NCI-H1417 (cell line): ENCODE data around the gene GTF2A1L.
"Not testable (repeated sequence)": the region's sequence is repeated elsewhere in the genome, so short reads cannot be mapped to it uniquely, and the experiment has no call there.

ENCODE experiments used
- DNase-seq, 3 experiments: peaks; one replicate each; lab custom pipeline; 2025; lab: John Stamatoyannopoulos, UW

The GTF2A1L gene

DNA sequence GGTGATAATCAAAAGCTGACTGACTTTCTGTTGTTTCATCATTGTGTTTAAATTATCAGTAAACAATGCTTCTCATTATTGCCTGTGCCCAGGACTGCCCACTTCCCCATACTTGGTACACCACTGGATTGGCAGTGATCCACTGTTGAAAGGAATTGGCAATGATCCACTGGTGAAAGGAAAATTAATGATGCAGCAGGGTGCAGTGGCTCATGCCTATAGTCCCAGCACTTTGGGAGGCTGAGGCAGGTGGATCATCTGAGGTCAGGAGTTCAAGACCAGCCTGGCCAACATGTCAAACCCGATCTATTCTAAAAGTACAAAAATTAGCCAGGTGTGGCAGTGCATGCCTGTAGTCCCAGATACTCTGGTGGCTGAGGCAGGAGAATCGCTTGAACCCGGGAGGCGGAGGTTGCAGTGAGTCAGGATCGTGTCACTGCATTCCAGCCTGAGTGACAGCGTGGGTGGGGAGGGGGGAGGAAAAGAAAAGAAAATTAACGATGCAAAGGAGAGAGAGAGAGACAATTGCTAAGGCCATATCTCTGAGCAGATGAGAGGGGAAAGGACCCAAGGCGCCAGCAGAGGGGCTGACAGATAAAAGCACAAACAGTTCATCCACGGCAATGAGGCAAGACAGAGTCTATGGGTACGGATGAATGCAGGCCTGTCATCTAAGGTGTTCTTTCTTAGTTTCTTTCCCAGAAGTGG is 10.2 kb upstream of the GTF2A1L start:
- no peak for DNase-seq

DNA sequence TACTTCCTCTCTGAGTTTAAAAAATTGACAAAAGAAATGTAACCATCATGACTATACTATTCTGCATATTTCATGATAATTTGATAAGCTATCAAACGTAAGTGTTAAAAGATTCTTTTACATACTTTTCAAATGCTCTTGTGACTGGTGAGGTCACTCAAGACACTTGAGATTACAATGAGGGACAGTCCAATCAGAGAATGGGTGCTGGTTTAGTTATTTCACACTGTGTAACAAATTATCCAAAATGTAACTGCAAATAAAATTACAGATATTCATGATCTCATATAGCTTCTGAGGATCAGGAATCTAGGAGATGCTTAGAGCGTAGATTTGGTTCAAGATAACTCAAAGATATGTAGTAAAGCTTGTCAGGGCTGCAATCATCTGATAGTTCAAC is 4.4 kb upstream of the GTF2A1L start:
- no peak for DNase-seq

DNA sequence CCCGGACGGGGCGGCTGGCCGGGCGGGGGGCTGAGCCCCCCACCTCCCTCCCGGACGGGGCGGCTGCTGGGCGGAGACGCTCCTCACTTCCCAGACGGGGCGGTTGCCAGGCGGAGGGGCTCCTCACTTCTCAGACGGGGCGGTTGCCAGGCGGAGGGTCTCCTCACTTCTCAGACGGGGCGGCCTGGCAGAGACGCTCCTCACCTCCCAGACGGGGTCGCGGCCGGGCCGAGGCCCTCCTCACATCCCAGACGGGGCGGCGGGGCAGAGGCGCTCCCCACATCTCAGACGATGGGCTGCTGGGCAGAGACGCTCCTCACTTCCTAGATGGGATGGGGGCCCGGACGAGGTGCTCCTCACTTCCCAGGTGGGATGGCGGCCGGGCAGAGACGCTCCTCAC is 3.1 kb upstream of the GTF2A1L start:
- DNase-seq, result not testable (repeated sequence)

DNA sequence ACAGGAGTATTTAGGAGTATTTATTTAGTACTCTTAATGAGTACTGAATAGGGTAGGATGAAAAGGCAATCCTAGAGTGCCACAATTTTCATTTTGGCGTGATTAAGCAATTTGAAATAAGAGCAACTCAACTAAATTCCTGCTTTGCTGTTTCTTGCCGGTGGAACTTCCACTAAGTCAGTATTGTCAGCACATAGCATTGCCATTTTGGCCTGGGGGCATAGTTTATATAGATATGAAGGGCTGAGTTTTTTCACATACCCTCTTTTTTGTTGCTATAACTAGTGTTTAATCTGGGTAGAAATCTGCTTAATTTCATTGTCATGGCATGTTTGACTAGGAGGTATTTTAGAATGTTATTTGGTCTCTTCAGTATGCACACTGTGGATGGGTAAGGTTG is 1.9 kb downstream of the GTF2A1L start:
- DNase-seq, result no peak

DNA sequence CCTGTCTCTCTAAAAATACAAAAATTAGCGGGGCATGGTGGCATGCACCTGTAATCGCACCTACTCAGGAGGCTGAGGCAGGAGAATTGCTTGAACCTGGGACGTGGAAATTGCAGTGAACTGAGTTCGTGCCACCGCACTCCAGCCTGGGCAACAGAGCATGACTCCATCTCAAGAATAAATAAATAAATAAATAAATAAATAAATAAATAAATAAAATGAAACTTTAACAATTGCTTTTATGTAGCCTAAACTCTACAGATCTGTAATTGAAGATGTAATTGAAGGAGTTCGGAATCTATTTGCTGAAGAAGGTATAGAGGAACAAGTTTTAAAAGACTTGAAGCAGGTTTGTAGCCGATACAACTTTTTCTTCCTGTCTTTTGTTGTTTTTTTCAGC is 2.9 kb downstream of the GTF2A1L start:
- no peak for DNase-seq

DNA sequence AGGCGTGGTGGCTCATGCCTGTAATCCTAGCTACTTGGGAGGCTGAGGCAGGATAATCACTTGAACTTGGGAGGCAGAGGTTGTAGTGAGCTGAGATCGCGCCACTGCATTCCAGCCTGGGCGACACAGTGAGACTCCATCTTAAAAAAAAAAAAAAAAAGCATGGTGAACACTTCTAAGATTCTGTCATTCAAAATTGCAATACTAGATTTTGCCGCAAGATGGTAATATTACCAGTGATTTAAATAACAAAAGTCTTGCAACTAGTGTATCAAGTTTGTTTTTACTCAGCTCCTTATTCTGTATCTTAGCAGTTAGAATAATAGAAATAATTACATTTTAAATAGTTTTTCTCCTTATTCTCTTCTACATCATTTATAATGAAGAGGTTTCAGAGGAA is 5.0 kb downstream of the GTF2A1L start:
- peak in 1 of 3 experiments; percentile 26 for DNase-seq

DNA sequence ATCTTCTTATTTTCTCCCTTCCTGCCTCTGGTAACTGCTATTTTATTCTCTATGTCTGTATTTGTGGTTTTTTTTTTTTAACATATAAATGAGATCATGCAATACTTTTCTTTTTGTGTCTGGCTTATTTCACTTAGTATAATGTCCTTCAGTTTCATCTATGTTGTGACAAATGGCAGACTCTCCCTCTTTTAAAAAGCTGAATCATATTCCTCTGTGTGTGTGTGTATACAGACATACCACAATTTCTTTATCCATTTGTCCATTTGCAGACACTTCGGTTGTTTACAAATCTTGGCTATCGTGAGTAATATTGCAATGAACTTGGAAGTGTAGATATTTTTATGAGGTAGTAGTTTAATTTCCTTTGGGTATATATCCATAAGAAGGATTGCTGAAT is 7.0 kb downstream of the GTF2A1L start:
- no peak for DNase-seq

DNA sequence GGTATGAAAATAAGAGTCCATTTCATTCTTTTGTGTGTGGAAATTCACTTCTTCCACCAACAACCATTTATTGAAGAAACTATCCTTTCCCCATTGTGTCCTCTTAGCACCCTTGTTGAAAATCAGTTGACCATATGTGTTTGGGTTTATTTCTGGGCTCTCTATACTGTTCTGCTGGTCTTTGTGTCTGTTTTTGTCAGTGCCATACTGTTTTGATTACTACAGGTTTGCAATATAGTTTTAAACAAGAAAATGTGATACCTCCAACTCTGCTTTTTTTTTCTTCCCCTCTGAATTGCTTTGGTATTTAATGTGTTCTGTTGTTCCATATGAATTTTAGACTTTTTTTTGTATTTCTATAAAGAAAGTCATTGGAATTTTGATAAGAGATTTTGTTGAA is 8.4 kb downstream of the GTF2A1L start:
- no peak for DNase-seq

DNA sequence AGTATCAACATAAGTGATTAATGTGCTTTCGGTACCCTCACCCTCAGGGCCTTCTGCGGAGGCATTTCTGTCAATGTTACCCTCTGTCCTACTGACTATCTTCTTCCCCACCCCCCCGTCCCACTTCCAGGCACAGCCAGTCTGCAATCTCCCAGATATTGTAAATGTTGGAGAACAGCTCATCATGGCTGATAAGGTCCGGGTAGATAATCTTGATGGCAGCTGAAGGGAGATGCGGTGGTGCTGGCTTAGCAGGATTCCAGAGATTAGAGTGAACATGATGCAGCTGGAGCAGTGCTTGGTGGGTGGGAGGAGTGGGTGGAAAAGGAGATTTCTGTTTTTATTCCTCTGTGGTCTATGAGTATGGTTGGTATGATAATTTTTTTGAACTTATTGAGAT is 15.5 kb downstream of the GTF2A1L start:
- no peak for DNase-seq

DNA sequence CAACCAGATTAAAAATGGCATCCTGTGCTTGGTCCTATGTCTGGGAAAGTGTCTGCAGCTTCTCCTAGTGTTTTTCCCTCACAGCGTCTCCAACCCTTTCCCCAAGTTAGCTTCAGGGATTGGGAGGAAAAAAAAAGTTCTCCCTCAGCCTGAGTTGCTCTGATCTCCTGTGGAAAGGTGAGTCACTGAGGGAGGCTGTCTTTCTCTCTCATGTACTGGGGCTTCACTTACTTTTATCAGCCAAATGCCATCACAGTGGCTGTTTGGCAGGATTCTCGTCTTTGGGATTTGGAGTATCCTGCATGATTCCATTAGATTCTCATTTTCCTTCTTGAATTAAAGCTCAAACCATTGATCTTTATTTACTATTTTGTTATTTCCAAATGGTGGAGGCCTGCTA is 18.1 kb downstream of the GTF2A1L start:
- no peak for DNase-seq

DNA sequence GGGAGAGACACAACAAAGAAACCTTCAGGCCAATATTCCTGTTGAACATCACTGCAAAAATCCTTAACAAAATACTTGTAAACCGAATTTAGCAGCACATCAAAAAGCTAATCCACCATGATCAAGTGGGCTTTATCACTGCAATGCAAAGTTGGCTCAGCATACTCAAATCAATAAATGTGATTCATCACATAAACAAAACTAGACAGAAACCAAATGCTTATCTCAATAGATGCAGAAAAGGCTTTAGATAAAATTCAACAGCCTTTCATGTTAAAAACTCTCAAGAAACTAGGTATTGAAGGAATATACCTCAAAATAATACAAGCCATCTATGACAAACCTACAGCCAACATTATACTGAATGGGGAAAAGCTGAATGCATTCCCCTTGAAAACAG is 20.6 kb downstream of the GTF2A1L start:
- DNase-seq, result no peak

DNA sequence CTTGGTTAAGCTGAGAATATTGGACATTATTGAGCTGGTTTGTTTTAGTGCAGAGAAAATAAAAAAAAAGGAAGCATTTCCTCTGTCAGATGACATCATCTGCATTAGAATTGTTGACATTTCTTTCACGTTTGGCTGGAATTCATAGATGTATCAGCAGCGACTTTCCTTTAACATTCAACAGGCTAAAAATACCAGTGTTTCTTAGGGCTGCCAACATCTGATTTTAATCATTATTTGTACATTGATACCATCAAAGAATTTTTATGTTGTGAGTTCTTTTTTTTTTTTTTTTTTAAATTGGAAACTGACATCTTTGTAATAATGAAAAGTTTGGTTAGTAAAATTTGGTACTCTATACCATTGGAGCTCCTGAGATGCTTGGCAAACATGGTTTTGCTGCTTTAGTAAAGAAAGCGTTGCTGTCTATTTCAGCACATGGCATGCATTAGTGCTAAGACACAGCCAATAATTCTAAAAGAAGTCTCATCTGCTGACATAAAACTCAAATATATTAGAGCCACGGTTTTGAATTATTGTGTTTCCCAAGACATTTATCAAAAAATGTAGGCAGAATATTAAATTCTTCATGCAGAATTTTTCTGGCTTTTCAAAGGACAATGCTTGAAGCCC is 33.6 kb downstream of the GTF2A1L start:
- no peak for DNase-seq

DNA sequence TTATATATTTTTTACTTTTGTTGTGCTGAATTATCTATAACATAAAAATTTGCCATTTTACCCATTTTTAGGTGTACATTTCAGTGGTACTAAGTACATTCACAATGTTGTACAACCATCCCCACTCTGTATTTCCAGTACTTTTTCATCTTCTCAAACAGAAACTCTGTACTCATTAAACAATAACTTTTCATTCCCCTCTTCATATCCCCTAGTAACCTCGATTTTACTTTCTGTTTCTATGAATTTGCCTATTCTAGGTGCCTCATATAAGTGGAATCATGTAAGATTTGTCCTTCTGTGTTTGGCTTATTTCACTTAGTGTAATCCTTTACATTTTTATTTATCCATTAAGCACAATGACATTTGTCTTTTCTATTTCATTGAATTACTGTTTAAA is 51.3 kb downstream of the GTF2A1L start:
- no peak for DNase-seq

DNA sequence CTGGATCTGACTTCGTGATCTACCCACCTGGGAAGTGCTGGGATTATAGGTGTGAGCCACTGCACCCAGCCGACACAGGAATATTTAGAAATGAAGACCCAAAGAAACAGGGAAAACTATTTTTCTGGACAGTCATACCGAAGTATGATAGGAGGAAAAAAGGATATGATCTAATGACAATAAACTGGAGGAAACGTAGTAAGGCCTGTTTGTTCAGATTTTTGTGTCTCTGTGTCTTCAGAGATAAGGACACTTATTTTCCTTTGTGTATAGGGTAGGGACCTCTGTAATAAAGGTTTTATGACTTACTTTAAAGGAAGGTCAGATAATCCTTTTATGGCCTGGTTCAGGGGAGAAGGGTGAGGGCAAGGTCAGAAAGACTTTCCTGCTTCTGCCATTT is 55.9 kb downstream of the GTF2A1L start:
- no peak for DNase-seq

DNA sequence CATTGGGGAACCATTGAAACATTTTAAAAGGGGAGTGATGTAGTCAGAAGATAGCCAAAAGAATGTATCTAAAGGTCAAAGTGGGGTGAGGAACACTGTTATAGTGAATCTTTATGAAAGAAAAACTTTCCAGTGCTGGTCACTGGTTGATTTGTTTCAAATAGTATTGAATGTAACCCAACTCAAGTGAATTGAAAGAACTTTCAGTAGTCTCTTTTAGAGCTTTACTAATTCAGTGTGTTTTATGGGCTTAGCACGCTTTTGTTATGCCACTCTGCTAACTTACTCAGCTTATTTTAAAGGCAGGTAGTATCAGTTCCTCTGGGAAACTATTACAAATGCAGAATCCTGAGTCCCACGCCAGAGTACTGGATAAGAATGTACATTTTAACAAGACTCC is 57.3 kb downstream of the GTF2A1L start:
- no peak for DNase-seq

DNA sequence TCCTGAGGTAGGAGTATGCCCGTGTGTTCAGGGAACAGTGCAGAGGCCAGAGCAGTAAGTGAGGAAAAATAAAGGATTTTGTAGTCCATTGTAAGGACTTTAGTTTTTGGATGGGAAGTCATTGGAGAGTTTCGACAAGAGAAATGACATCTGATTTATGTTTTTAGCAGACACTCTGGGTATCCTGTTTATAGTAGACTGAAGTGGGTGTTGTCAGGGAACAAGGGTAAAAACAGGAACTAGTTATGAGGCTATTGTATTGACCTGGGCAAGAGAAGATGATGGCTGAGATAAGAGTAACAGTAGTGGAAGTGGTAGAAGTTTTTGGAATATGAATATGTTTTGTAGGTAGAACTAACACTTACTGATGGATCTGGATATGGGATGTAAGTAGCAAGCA is 59.8 kb downstream of the GTF2A1L start:
- DNase-seq, result no peak

DNA sequence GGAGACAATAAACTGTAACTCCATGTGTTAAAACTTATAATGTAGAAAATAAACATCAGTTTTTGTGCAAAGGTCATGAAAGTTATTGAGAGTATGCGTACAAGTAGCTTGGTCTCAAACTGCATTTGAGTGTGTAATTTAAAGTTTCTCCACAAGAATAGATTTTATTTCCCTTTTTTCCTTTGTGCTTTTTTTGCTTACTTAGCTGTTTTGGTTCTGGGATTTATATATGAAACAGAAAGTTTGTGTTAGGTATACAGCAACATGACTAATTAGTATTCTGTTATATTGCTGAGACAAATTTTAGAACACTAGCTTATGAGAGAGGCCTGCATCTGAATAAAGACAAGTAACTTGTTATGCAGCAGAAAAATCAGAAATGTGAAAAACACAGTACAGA is 67.5 kb downstream of the GTF2A1L start:
- no peak for DNase-seq

DNA sequence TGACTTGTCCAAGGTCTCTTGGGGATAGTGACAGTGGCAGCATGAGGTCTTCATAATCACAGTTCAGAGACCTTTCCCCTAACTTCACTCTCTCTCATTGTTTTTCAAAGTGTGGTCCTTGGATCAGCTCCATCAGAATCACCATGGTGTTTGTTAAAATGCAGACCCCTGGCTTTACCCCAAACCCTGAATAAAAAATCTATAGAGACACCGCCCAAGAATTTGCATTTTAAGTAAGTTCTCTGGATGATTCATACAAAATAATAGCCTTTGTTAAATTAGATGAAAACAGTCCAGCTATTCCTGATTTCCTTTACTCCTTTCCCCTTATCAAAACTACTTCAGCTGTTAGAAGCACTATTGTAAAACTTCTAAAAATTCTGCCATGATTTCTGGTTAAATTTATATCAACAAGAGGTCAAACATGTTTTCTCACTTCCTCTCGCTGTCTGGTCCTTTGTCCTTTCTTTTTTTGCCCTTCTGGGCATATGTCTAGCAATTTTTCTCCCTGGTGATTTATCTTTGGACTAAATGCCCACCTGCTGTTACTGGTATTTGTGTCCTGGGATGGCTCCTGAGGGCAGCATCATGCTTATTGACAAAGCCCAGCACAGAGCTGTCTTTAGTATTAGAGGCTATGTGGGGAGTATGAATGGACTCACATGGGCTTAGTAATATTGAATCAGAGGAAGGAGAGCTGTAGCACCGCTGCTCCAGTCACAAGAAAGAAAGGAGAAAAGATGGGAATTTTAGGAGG is 74.5 kb downstream of the GTF2A1L start:
- no peak for DNase-seq

DNA sequence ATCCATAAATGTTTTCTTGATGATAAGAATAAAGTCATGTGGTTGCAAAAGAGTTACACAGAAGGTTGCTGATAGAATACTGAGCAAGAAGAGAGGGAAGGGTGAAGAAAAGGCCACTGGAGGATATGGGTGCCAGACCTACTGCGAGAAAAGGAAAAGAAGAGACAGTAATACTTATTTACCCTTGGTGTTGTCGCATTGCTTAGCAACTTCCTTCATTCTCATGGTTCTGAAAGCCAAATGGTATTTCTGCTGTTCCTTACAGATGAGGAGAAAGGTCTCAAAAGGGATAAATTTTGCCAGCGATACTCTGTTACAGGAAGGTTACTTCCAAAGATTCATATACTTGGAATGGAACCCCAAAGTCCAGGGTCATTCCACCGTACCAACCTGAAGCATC is 75.4 kb downstream of the GTF2A1L start:
- DNase-seq, result no peak

DNA sequence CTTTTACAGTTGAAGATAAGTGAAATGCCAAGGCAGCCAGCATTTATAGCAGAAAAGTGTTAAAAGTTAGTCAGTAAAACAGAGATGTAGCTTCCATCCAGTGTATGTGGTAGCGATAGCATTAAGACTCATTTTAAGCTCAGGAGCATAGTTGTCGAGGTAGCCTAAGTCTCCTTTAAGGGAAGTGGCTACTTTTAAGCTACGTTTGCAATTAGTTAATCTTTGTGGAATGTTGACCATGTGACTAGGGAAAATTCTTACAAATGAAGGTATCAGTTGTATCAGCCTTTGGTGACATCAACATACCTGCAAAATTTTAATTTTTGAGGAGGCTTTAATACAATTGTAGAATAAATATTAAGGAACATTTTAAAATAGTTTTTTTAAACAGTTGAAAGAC is 76.0 kb downstream of the GTF2A1L start:
- no peak for DNase-seq

DNA sequence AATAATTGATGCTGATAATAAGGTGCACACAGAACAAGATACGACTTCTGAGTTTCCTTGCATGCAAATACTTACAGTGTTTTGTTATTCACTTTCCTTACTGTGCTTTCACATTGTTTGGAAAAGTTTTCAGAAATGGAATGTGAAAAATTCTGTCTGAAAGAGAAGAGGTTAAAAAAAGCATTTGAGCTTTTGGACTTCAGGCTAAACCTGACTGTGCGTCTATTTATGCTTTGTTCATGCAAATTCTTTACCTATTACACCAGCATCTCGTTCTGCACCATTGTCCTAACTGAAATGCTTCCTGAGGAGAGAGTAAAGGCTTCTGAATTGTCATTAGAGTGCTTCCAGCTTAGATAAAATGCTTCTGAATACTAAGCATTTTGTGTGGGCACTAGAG is 76.5 kb downstream of the GTF2A1L start:
- DNase-seq, result no peak

DNA sequence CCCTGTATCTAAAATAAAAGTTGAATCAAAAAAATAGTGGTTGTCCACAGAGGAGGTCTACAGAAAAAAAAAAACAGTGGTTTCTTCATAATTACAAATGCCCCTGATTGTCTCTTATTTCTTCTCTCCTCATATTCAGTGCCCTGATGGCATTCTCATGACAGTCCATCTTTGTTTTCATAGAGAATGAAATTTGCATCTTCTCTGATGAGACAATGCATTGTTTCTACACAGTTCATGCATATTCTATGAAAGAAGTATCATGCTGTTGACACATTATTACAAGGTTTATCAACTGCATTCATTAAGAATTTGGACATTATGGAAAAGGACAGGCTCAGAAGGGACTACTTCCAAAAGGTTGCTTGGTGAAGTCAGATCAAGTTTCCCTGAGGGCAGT is 78.3 kb downstream of the GTF2A1L start:
- no peak for DNase-seq

DNA sequence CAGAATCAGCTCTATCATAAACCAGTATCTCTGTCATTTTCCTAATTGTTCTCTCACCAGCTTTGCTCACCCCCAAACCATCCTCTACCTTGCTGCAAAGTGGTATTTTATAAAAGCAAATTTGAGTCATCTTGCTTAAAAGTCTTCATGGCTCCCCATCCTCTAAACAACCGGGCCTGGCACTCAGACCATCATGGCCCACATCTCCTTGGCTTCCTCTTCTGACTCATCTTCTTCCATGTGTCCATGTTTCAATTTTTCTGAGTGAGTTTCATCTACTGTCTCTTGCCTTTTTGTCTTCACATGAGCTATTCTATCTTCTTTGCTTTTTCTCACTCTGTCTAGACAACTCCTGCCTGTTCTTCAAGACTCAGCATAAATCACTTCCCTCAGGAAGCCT is 79.2 kb downstream of the GTF2A1L start:
- DNase-seq, result no peak
